Measurements from ENCODE around the gene SIGLEC9. TPM values are rescaled to one million over a fixed set of nuclear protein-coding genes. Genes with fewer than 3 reads are reported as not detected.
"Not testable (repeated sequence)": the region's sequence is repeated elsewhere in the genome, so short reads cannot be mapped to it uniquely, and the experiment has no call there.

SIGLEC9 gene
- total RNA-seq, 4 donors from 2014 or later = 0.51 to 2.6 (median 1.7) TPM

DNA sequence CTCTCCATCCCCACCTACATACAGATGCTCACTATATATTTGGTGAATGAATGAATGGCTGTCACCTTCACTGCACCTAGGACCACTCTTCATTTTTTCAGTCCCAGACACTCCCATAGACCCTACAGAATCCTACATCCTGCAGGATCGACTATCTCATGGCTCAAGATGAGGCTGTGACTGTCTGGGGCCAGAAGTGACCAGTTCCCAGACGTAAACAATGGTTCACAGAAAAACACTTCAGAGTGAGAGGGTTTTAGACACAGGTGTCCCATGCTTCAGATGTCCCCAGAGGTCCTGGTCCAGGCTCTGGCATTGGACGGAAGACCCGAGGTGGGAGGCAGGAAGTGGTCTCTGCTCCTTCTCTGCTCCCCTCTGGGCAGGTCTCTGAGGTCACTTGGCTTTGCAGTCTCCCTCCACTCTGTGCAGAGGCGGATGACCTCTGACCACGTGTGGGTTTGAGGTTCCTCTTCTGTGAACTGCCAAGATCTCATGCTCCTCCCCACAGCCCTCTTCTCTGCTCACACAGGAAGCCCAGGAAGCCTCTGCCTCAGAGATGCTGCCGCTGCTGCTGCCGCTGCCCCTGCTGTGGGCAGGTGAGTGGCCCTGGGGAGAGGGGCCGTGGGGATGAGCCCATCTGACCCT is 42.3 kb downstream of the SIGLEC9 start:
- no peak for DNase-seq

DNA sequence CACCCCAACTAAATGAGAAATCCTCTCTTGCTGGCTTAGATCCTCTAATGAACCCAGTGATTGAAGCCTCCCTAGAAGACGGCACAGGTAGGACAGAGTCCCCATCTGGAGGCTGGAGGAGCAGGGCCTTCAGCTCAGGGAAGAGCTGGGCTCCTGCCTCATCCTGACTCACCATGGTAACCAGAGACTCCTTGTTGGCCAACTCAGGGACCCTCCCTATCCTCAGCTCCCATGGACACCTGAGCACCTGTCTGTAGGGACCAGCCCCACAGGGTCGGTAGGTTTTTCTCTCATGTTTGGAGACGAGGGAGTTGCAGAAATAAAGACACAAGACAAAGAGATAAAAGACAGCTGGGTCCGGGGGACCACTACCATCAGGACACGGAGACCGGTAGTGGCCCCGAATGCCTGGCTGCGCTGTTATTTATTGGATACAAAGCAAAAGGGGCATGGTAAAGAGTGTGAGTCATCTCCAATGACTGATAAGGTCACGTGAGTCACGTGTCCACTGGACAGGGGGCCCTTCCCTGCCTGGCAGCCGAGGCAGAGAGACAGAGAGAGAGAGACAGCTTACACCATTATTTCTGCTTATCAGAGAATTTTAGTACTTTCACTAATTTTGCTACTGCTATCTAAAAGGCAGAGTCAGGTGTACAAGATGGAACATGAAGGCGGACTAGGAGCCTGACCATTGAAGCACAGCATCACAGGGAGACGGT is 44.0 kb downstream of the SIGLEC9 start:
- Histone ChIP-seq H3K9me3 (no peaks in the 10 kb centered on the region), H3K4me3 (no peak overlapping the region), H3K4me1 (peaks cover 0 to 3% of the 10 kb centered on the region in 2 donors), H3K27me3 (no peaks in the 10 kb centered on the region), H3K27ac (no peak overlapping the region), H3K36me3 (no peaks in the 10 kb centered on the region)
- TF ChIP-seq, protein P1, sequence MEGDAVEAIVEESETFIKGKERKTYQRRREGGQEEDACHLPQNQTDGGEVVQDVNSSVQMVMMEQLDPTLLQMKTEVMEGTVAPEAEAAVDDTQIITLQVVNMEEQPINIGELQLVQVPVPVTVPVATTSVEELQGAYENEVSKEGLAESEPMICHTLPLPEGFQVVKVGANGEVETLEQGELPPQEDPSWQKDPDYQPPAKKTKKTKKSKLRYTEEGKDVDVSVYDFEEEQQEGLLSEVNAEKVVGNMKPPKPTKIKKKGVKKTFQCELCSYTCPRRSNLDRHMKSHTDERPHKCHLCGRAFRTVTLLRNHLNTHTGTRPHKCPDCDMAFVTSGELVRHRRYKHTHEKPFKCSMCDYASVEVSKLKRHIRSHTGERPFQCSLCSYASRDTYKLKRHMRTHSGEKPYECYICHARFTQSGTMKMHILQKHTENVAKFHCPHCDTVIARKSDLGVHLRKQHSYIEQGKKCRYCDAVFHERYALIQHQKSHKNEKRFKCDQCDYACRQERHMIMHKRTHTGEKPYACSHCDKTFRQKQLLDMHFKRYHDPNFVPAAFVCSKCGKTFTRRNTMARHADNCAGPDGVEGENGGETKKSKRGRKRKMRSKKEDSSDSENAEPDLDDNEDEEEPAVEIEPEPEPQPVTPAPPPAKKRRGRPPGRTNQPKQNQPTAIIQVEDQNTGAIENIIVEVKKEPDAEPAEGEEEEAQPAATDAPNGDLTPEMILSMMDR (IDR thresholded peaks at IDR 0.05) = no peak
- no peak for TF ChIP-seq POLR2A (IDR thresholded peaks at IDR 0.05)
- DNase-seq = no peak
- intact Hi-C loops (cut with DNase I; ENCODE audit: low total_unique reads) = no loop called here

More for the DNA sequence above, 42.3 kb downstream of the SIGLEC9 start:
- intact Hi-C loops (cut with DNase I; ENCODE audit: low total_unique reads) = no loop called here
- Histone ChIP-seq H3K36me3 (no peaks in the 10 kb centered on the region), H3K9me3 (no peaks in the 10 kb centered on the region), H3K27ac (no peak overlapping the region), H3K4me3 (no peak overlapping the region), H3K27me3 (no peaks in the 10 kb centered on the region), H3K4me1 (peaks cover 0 to 3% of the 10 kb centered on the region in 2 donors)
- no peak for TF ChIP-seq POLR2A (IDR thresholded peaks at IDR 0.05)
- TF ChIP-seq, protein P1 (IDR thresholded peaks at IDR 0.05) = no peak

DNA sequence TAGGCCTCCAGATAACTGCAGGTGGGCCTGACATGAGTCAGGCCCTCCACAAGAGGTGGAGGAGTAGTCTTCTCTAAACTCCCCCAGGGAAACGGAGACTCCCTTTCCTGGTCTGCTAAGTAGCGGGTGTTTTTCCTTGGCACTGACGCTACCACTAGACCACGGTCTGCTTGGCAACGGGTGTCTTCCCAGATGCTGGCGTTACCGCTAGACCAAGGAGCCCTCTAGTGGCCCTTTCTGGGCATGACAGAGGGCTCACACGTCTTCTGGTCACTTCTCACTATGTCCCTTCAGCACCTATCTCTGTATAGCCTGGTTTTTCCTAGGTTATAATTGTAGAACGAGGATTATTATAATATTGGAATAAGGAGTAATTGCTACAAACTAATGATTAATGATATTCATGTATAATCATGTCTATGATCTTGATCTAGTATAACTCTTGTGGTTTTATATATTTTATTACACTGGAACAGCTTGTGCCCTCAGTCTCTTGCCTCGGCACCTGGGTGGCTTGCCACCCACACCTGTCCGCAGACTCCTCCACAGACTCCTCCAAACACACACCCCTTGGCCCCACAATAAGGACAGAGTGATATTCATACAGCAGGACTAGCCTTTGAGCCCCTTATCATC is 44.7 kb downstream of the SIGLEC9 start:
- H3K4me1 ChIP-seq; H3K27me3 ChIP-seq; H3K9me3 ChIP-seq; H3K27ac ChIP-seq; H3K4me3 ChIP-seq; intact Hi-C loops (cut with DNase I; ENCODE audit: low total_unique reads); H3K36me3 ChIP-seq: not testable (repeated sequence)
- TF ChIP-seq, protein P1 (IDR thresholded peaks at IDR 0.05) = peak; percentile 69 to 80 (median 76)
- peak; percentile 61 to 67 for DNase-seq

DNA sequence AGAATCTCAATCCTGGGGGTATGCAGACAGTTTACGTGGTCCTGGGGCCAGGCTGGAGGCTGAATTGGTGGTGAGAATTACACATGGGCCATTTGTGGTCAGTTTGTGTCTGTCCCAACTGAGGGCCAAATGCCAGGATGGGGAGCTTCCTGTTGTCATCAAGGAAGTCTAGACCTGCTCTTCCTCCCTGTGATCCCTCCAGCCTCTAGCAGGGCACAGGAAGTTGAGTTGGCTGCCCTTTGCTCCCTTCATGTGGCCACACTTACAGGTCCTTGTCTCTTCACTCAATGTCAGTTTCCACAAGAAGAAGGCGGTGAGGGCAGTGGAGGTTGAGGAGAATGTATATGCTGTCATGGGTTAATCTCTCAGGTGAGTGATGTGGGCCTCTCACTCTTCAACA is 47.5 kb downstream of the SIGLEC9 start:
- DNase-seq = no peak
- Histone ChIP-seq H3K9me3 (no peaks in the 10 kb centered on the region), H3K4me1 (peaks cover 0 to 3% of the 10 kb centered on the region in 2 donors), H3K4me3 (no peak overlapping the region), H3K27me3 (no peaks in the 10 kb centered on the region), H3K27ac (no peak overlapping the region), H3K36me3 (no peaks in the 10 kb centered on the region)
- TF ChIP-seq, protein P1 (IDR thresholded peaks at IDR 0.05) = no peak
- no peak for TF ChIP-seq POLR2A (IDR thresholded peaks at IDR 0.05)
- intact Hi-C loops (cut with DNase I; ENCODE audit: low total_unique reads) = no loop called here

DNA sequence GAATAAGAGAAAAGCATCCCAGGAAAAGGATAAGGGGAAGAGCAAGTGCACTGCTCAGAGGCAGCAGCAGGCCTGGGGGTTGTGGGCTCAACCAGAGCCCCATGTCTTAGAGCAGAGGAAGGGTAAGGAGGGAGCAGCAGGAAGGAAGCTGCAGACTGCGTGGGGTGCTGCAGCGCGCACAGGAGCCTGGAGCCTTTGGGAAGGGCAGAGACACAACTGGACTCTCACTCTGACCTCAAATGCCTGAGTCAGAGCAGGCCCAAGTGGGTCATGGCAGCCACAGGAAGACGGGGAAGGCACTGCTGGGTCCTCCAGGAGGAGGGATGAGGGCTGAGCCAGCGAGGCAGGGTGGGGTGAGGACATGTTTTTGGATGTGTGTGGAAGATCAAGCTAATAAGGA is 49.0 kb downstream of the SIGLEC9 start:
- Histone ChIP-seq H3K27me3 (no peaks in the 10 kb centered on the region), H3K4me1 (peaks cover 0 to 3% of the 10 kb centered on the region in 2 donors), H3K4me3 (no peak overlapping the region), H3K27ac (no peak overlapping the region), H3K9me3 (no peaks in the 10 kb centered on the region), H3K36me3 (no peaks in the 10 kb centered on the region)
- DNase-seq = no peak
- intact Hi-C loops (cut with DNase I; ENCODE audit: low total_unique reads) = no loop called here
- no peak for TF ChIP-seq POLR2A (IDR thresholded peaks at IDR 0.05)
- TF ChIP-seq, protein P1 (IDR thresholded peaks at IDR 0.05) = no peak
